Mesothelial cell of epicardium (in vitro differentiated cells): ENCODE results near the gene PAX9. TPM values are rescaled to one million over a fixed set of nuclear protein-coding genes. Genes with fewer than 3 reads are reported as not detected.
"Not testable (repeated sequence)": the region's sequence is repeated elsewhere in the genome, so short reads cannot be mapped to it uniquely, and the experiment has no call there.

Experiments used
- DNase-seq, 2 experiments: peaks; one replicate each; pipeline ENCODE4 v3.0.0; 2021; ENCODE audit warnings: low spot score in 2 of 2; ENCODE audit not compliant: unreplicated experiment in 2 of 2
- H3K27ac Mint-ChIP-seq: 2 replicates; pipeline ENCODE4 v1.8.0; 2021; ENCODE audit warnings: mixed read lengths
- H3K27me3 Mint-ChIP-seq: 2 replicates; pipeline ENCODE4 v1.8.0; 2021; ENCODE audit warnings: low read depth, mixed read lengths
- H3K36me3 Mint-ChIP-seq: 2 replicates; pipeline ENCODE4 v1.8.0; 2021; ENCODE audit warnings: mixed read lengths
- H3K4me1 Mint-ChIP-seq: 2 replicates; pipeline ENCODE4 v1.8.0; 2021; ENCODE audit warnings: mixed read lengths
- H3K4me3 Mint-ChIP-seq: 2 replicates; pipeline ENCODE4 v1.8.0; 2021; ENCODE audit warnings: mild to moderate bottlenecking, moderate library complexity, mixed read lengths
- H3K9me3 Mint-ChIP-seq: 2 replicates; pipeline ENCODE4 v1.8.0; 2021; ENCODE audit warnings: mixed read lengths
- CTCF ChIP-seq: fragments of 200-600 bp; sonication (generic); IDR thresholded peaks from one replicate; pipeline ENCODE4 v1.5.0; 2021; ENCODE audit warnings: antibody characterized with exemption; ENCODE audit not compliant: unreplicated experiment
- total RNA-seq: library from RNA; stranded (reverse); gene quantifications from 3 replicates; pipeline ENCODE4 v1.2.1, GENCODE V29; 2021

Gene PAX9
- total RNA-seq, 1 donor from 2014 or later = not detected

GRCh38 chr14:36676236-36676635 lies 14.6 kb downstream of the PAX9 start:
- Mint-ChIP-seq H3K27ac (no peak overlapping the region), H3K9me3 (no peaks in the 10 kb centered on the region), H3K4me1 (peaks cover 2% of the 10 kb centered on the region), H3K27me3 (peaks cover 74% of the 10 kb centered on the region), H3K4me3 (no peak overlapping the region), H3K36me3 (no peaks in the 10 kb centered on the region)
- no peak for DNase-seq
- no peak for TF ChIP-seq CTCF

GRCh38 chr14:36682338-36682737 lies 20.7 kb downstream of the PAX9 start:
- Mint-ChIP-seq H3K4me1 (peaks cover 3% of the 10 kb centered on the region), H3K36me3 (no peaks in the 10 kb centered on the region), H3K27me3 (peaks cover 20% of the 10 kb centered on the region), H3K27ac (no peak overlapping the region), H3K9me3 (no peaks in the 10 kb centered on the region), H3K4me3 (no peak overlapping the region)
- DNase-seq = no peak
- no peak for TF ChIP-seq CTCF

- Mint-ChIP-seq H3K4me1 (peaks cover 3% of the 10 kb centered on the region), H3K9me3 (no peaks in the 10 kb centered on the region), H3K36me3 (no peaks in the 10 kb centered on the region), H3K27me3 (peaks cover 11% of the 10 kb centered on the region), H3K27ac (no peak overlapping the region), H3K4me3 (no peak overlapping the region)
- no peak for TF ChIP-seq CTCF
- no peak for DNase-seq
Measured at GRCh38 chr14:36683083-36683724, 21.5 kb downstream of the PAX9 start.

GRCh38 chr14:36684946-36685345 lies 23.3 kb downstream of the PAX9 start:
- H3K9me3 Mint-ChIP-seq = no peaks in the 10 kb centered on the region
- no peak for DNase-seq
- H3K36me3 Mint-ChIP-seq = no peaks in the 10 kb centered on the region
- peaks cover 3% of the 10 kb centered on the region for H3K4me1 Mint-ChIP-seq
- TF ChIP-seq CTCF = no peak
- no peak overlapping the region for H3K4me3 Mint-ChIP-seq
- peaks cover 4% of the 10 kb centered on the region for H3K27me3 Mint-ChIP-seq
- H3K27ac Mint-ChIP-seq = no peak overlapping the region

- Mint-ChIP-seq H3K9me3 (peaks cover 3% of the 10 kb centered on the region), H3K36me3 (no peaks in the 10 kb centered on the region), H3K27me3 (no peaks in the 10 kb centered on the region), H3K27ac (no peak overlapping the region), H3K4me3 (no peak overlapping the region), H3K4me1 (peaks cover 1% of the 10 kb centered on the region)
- TF ChIP-seq CTCF = no peak
- no peak for DNase-seq
Measured at GRCh38 chr14:36690311-36691040, 28.8 kb downstream of the PAX9 start.

- H3K27ac Mint-ChIP-seq, H3K4me1 Mint-ChIP-seq, DNase-seq, H3K36me3 Mint-ChIP-seq, H3K4me3 Mint-ChIP-seq, H3K27me3 Mint-ChIP-seq: not testable (repeated sequence)
- peaks cover 29% of the 10 kb centered on the region for H3K9me3 Mint-ChIP-seq
Measured at GRCh38 chr14:36699420-36699819, 37.8 kb downstream of the PAX9 start.
